Kidney (tissue), 22 donors: ENCODE measurements around the gene UBASH3A. TPM values are rescaled to one million over a fixed set of nuclear protein-coding genes. Genes with fewer than 3 reads are reported as not detected.
A peak's percentile ranks its signal among the peaks of the same experiment; 100 is the strongest.

Experiments
- DNase-seq, 5 donors: peaks; one replicate each; pipeline ENCODE4 v3.0.0-alpha.2; 2013 to 2020
- FAIRE-seq: peaks from 2 replicates; lab custom pipeline; 2012; peaks lifted over from hg19 to GRCh38; lab: Jason Lieb, UNC
- H3K27ac ChIP-seq, 2 donors: one replicate each; pipeline ENCODE4 v1.7.0; 2013; ENCODE audit warnings: low read depth in 2 of 2, low read length in 2 of 2, inconsistent platforms in 1 of 2
- H3K27me3 ChIP-seq: one replicate; pipeline ENCODE4 v1.7.1; 2013; ENCODE audit warnings: low read length, inconsistent platforms; ENCODE audit not compliant: control insufficient read depth, insufficient read depth
- H3K36me3 ChIP-seq, 3 donors: one replicate each; pipeline versions ENCODE4 v1.7.0 to v1.7.1; 2013; ENCODE audit warnings: low read length in 3 of 3, control low read depth in 1 of 3, inconsistent platforms in 1 of 3; ENCODE audit not compliant: insufficient read depth in 3 of 3, control insufficient read depth in 2 of 3
- H3K4me1 ChIP-seq, 3 donors: one replicate each; pipeline versions ENCODE4 v1.7.0 to v1.7.1; 2013; ENCODE audit warnings: low read length in 3 of 3, inconsistent platforms in 1 of 3, low read depth in 1 of 3; ENCODE audit not compliant: control insufficient read depth in 2 of 3, insufficient read depth in 2 of 3
- H3K4me3 ChIP-seq, 3 donors: one replicate each; pipeline versions ENCODE4 v1.7.0 to v1.8.1; 2013; ENCODE audit warnings: low read length in 3 of 3, control low read depth in 1 of 3, inconsistent platforms in 1 of 3
- H3K9ac ChIP-seq, 3 donors: one replicate each; pipeline versions ENCODE4 v1.7.0 to v1.7.1; 2013; ENCODE audit warnings: low read length in 3 of 3, control low read depth in 1 of 3, inconsistent platforms in 1 of 3
- H3K9me3 ChIP-seq, 3 donors: one replicate each; pipeline versions ENCODE4 v1.7.0 to v1.7.1; 2013; ENCODE audit warnings: low read length in 3 of 3, control low read depth in 1 of 3, inconsistent platforms in 1 of 3; ENCODE audit not compliant: control insufficient read depth in 2 of 3, insufficient read depth in 1 of 3
- intact Hi-C: fragments of 100-400 bp; cut with DNase I; formaldehyde crosslinking; loops from one replicate; pipeline ENCODE4 v1.11.1; 2022
- long read RNA-seq, 10 donors: library from polyadenylated mRNA in 1 of 10; unstranded in 1 of 10; transcript quantifications; one replicate each; pipeline ENCODE4 v2.0.0 and lab custom pipeline, GENCODE V29; 2021 to 2026
- polyA plus RNA-seq: library from polyadenylated mRNA; stranded (reverse); fragments of 350-450 nt; fragmentation: Illumina TruSeq; extraction: RNeasy Lipid Tissue Mini Kit (QIAGEN cat#74804); gene quantifications from one replicate; pipeline ENCODE4 v1.2.3, GENCODE V29; 2014; ENCODE audit warnings: low read depth, low replicate concordance; ENCODE audit not compliant: insufficient read depth
- total RNA-seq: library from RNA; stranded (reverse); fragmentation: NEBNext Ultra II Directional; extraction: Animal tissue kit (Norgen Biotek cat#: 25700); gene quantifications from one replicate; pipeline ENCODE4 v1.2.1, GENCODE V29; 2021
- TF ChIP-seq, protein P1 (sequence below): IDR thresholded peaks from 3 replicates; pipeline ENCODE4 v1.5.1; 2012; ENCODE audit warnings: mild to moderate bottlenecking, moderate library complexity, borderline replicate concordance; ENCODE audit not compliant: insufficient read depth; ENCODE audit errors: extremely low read depth
- donor health status: control.
- donor health status: control.
- donor health status: control.
- donor health status: control.
- donor health status: control.
- donor health status: DM: yes; HTN: yes; CAD: no.
- donor health status: Normal renal cell carcinoma (clear cell type).

UBASH3A gene, protein sequence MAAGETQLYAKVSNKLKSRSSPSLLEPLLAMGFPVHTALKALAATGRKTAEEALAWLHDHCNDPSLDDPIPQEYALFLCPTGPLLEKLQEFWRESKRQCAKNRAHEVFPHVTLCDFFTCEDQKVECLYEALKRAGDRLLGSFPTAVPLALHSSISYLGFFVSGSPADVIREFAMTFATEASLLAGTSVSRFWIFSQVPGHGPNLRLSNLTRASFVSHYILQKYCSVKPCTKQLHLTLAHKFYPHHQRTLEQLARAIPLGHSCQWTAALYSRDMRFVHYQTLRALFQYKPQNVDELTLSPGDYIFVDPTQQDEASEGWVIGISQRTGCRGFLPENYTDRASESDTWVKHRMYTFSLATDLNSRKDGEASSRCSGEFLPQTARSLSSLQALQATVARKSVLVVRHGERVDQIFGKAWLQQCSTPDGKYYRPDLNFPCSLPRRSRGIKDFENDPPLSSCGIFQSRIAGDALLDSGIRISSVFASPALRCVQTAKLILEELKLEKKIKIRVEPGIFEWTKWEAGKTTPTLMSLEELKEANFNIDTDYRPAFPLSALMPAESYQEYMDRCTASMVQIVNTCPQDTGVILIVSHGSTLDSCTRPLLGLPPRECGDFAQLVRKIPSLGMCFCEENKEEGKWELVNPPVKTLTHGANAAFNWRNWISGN
- 2.7 TPM for total RNA-seq
- polyA plus RNA-seq, result not detected
- long read RNA-seq, donor 1, result 0 reads
- long read RNA-seq, donor 2, result 0 reads
- long read RNA-seq, donor 3, result 0 reads
- long read RNA-seq, donor 4, result 0 reads
- long read RNA-seq, donor 5, result 0 reads
- long read RNA-seq, donor 6, result 0 reads
- long read RNA-seq, donor 7, partial matches to known transcripts, result 2 of 2 reads
- long read RNA-seq, donor 7, other reads (novel, unspliced or antisense), result 0 of 2 reads
- long read RNA-seq, donor 8, result 0 reads
- long read RNA-seq, donor 9, result 0 reads
- long read RNA-seq, donor 10, result 0 reads

DNA sequence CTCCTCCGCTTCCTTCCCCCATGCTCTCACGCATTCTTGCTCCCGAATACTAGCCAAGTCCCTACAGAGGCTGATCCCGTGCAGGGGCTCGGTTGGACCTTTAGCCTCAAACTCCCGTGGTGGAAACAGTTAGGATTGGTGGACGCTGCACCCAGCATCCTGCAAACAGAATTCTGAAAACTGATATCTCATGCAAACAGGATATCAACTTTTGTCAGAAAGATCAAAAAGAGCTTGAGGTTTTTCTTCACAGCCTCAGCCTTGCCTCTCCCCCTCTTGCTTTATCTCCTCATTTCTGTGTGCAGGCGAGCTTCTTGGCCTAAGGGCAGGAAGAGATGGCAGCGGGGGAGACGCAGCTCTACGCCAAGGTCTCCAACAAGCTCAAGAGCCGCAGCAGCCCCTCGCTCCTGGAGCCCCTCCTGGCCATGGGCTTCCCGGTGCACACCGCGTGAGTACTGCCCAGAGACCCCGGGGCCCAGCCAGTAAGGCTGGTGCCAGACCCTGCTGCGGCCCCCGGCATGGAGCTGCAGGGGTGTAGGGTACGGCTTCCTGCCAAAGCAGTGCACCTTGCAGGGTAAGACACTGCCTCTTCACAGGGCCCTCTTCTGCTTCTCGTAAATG lies at the start of gene UBASH3A:
UBASH3A (plus strand) TSS at position 292 of the 621 bp plus-strand sequence; CDS start at position 336, 44 bp downstream.
- FAIRE-seq (no peak), DNase-seq (no peak)
- Histone ChIP-seq H3K9ac (no peak within 1 kb of the TSS), H3K27me3 (no peaks in the 10 kb centered on the region), H3K9me3 (peaks cover 0 to 10% (median 0%) of the 10 kb centered on the region in 3 donors), H3K4me3 (no peak within 1 kb of the TSS), H3K4me1 (no peaks in the 10 kb centered on the region), H3K36me3 (no peaks in the 10 kb centered on the region), H3K27ac (no peak within 1 kb of the TSS)
- intact Hi-C loops, result no loop called here
- TF ChIP-seq, protein P1, sequence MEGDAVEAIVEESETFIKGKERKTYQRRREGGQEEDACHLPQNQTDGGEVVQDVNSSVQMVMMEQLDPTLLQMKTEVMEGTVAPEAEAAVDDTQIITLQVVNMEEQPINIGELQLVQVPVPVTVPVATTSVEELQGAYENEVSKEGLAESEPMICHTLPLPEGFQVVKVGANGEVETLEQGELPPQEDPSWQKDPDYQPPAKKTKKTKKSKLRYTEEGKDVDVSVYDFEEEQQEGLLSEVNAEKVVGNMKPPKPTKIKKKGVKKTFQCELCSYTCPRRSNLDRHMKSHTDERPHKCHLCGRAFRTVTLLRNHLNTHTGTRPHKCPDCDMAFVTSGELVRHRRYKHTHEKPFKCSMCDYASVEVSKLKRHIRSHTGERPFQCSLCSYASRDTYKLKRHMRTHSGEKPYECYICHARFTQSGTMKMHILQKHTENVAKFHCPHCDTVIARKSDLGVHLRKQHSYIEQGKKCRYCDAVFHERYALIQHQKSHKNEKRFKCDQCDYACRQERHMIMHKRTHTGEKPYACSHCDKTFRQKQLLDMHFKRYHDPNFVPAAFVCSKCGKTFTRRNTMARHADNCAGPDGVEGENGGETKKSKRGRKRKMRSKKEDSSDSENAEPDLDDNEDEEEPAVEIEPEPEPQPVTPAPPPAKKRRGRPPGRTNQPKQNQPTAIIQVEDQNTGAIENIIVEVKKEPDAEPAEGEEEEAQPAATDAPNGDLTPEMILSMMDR, result no peak

DNA sequence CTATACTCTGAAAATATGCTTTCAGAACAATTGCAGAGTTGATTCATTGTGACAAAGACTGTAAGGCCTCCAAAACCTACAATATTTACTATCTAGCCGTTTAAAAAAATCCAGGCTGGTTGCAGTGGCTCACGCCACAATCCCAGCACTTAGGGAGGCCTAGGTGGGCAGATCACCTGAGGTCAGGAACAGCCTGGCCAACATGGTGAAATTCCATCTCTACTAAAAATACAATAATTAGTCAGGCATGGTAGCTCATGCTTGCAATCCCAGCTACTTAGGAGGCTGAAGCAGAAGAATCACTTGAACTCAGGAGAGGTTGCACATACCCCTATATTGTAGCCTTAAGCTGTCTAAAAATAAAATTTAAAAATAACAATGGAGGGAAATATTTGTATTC lies 47.7 kb upstream of the UBASH3A start:
- intact Hi-C loops, result no loop called here

DNA sequence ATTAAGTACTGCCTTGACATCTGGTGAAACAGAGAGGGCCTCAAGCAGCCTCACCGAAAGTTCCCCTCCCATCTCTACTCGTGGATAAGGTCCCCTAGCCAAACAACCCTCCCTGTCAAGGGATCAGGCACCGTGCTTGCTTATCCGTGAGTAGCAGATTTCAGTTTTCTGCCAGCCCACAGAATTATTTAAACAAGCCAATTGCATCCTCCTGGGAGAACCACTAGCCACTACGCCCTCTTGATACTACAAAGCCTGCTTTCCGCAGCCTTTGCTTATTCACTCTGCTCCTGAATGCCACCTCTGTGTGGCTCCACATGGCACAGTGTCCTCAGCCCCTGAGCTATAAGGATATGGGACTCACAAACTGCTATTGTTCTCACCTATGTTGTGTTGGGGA lies 47.1 kb upstream of the UBASH3A start:
- Histone ChIP-seq H3K36me3 (no peaks in the 10 kb centered on the region), H3K27ac (no peak overlapping the region), H3K4me3 (no peak overlapping the region), H3K9ac (no peak overlapping the region), H3K27me3 (no peaks in the 10 kb centered on the region), H3K4me1 (no peaks in the 10 kb centered on the region), H3K9me3 (peaks cover 0 to 14% (median 0%) of the 10 kb centered on the region in 3 donors)
- TF ChIP-seq, protein P1, result no peak
- intact Hi-C loops, result no loop called here
- FAIRE-seq (no peak), DNase-seq (peak in 1 of 5 donors; percentile 2)

More for the DNA sequence above, 47.7 kb upstream of the UBASH3A start:
- Histone ChIP-seq H3K4me1 (peaks cover 0 to under 1% (median 0%) of the 10 kb centered on the region in 3 donors), H3K9me3 (peaks cover 0 to 14% (median 0%) of the 10 kb centered on the region in 3 donors), H3K9ac (no peak overlapping the region), H3K36me3 (no peaks in the 10 kb centered on the region), H3K27me3 (no peaks in the 10 kb centered on the region), H3K27ac (no peak overlapping the region), H3K4me3 (no peak overlapping the region)
- TF ChIP-seq, protein P1, result no peak
- DNase-seq (peak in 3 of 5 donors; percentile 8 to 56 (median 28)), FAIRE-seq (no peak)
